Stimulated activated naive CD4-positive, alpha-beta T cell treated with Interleukin-2 at 50 U/mL for 16 hours (primary cell): ENCODE results near the gene DNAJC21.
A peak's percentile ranks its signal among the peaks of the same experiment; 100 is the strongest.

Experiments used
- DNase-seq: peaks from one replicate; lab custom pipeline; 2025; lab: John Stamatoyannopoulos, UW

The DNAJC21 gene

DNA sequence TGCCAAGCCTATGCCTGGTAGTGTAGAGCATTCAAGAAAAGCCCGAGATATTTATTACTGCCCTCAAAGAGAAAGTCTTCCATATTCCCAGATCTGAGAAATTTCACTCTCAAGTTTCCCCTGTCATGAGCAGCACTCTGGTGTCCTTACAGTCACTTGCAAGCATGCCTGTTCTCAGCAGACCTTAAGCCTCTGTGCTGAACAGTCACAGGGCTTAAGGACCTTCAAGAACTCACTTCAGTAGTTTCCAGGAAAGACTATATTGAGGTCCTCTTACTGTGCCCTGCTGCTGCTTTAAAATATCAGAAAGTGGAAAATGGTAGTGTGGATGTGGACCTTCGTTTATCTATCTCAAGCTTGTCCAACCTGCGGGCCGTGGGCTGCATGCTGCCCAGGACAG lies 53.5 kb downstream of the DNAJC21 start:
- no peak for DNase-seq

- DNase-seq: no peak
Observed at GRCh38 chr5:34986965-34987364, 57.6 kb downstream of the DNAJC21 start.

DNA sequence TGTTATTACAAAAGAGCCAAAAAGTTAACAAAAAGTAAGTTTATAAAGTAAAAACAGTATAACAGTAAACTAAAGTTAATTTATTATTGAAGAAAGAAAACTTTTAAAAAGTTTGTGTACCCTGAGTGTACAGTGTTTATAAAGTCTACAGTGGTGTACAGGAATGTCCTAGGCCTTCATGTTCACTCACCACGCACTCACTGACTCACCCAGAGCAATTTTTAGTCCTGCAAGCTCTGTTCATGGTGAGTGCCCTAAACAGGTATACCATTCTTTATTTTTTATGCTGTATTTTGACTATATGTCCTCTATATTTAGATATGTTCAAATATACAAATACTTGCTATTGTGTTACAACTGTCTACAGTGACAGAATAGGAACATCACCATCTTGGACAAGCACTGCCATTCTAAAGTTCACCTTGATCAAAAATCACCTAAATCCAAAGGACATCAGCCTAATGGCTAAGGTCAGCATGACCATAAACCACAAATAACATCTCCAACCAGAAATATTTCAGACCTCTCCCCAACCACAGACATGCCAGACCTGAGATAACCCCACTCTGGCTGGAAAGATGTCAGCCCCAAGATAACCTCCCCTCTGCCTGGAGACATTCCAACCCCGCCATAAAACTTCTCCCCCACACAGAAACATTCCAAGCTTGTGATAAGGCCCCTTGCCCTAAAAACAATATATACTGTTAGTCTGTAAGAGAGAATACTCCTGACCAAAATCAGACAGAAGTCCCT lies 62.3 kb downstream of the DNAJC21 start:
- DNase-seq: no peak

DNA sequence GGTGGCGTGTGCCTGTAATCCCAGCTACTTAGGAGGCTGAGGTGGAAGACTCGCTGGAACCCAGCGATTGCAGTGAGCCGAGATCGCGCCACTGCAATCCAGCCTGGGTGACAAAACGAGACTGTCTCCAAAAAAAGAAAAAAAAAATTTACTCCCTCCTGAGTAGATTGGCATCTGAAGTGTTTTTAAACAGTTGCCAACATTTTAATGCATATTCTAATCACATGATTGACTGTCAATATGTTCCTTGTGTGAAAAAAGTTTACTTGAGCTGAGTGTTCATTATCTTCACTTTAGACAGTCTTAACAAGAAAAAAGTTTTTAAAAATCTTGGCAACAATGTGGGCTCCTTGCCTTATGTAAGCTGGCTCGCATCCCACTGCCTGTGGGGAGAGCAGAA lies 64.6 kb downstream of the DNAJC21 start:
- DNase-seq: no peak

DNA sequence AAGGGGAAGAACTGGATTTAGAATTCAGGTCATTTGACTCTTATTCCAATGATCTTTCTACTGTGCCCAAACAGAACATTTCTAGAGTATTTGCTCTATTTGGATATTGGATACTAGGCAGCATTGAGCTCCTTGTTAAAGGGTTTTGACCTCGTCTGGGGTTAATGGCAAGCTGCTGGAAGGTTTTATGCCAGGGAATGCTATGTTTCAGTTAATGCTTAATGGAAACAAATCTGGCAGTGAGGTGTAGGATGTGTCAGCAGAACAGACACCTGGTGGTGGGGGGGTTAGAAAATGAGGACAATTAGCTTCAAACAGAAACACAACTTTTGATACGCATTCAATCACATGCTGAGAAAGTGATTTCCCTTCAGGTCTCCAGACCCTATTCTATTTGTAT lies 66.9 kb downstream of the DNAJC21 start:
- no peak for DNase-seq

DNA sequence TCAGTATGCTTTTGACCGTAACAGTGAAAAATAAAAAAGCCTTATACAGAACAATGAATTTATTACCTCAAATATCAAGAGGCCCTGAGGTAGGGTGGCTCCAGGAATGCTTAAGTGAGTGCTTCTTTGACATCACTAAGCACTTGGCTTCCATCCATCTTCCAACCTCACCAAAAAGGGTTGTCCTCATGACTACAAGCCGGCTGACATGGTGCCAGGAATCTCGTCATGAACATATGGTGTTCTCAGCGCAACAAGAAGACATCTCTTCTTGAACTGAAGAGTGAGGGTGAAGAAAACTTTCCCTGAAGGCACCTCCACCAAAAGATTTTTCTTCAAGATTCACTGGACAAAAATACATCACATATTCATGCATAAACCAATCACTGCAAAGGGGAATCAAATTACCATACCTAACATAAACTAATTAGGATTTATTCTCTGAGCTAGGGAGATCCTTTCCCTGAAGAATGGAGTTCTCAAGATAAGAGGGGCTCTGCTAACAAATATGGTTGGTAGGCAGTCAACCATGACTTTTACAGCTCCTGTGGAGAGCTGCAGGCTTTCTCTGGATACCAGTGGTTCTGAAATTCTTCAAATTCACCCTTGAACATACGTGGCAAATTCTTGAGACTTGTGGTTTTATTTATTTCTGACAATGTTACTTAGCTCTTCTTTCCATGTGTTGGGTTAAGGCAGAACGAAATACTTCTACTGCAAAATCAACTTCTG lies 68.9 kb downstream of the DNAJC21 start:
- no peak for DNase-seq

- DNase-seq: no peak
Observed at GRCh38 chr5:35001842-35002241, 72.5 kb downstream of the DNAJC21 start.

- DNase-seq: no peak
Observed at GRCh38 chr5:35002459-35002858, 73.1 kb downstream of the DNAJC21 start.

GRCh38 chr5:35003018-35003957 lies 73.9 kb downstream of the DNAJC21 start:
- DNase-seq: peak; percentile 15

DNA sequence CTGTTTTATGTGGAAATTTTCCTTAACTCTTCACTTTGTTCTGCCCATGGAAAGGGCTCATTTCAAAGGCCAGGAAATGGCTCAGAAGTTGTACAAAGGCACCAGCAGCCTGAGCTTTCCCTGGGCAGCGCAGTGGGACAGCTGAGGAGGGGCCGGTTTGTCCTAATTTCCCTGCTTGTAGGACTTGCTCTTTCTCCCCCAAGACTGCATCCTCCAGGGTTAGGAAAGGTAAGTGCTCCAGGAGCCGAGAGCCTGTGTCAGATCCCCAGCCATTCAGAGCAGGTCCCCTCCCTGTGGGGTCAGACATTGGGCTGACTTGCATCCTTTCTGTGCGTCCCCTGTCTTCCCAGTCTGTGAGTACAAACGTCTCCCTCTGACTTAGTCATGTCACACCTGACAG lies 74.8 kb downstream of the DNAJC21 start:
- no peak for DNase-seq

GRCh38 chr5:35004771-35005170 lies 75.4 kb downstream of the DNAJC21 start:
- DNase-seq: no peak
